NCI-H1436 (cell line): Measurements from ENCODE around the gene AOPEP.

Experiments
- DNase-seq: peaks from one replicate; lab custom pipeline; 2025; lab: John Stamatoyannopoulos, UW

AOPEP gene

DNA sequence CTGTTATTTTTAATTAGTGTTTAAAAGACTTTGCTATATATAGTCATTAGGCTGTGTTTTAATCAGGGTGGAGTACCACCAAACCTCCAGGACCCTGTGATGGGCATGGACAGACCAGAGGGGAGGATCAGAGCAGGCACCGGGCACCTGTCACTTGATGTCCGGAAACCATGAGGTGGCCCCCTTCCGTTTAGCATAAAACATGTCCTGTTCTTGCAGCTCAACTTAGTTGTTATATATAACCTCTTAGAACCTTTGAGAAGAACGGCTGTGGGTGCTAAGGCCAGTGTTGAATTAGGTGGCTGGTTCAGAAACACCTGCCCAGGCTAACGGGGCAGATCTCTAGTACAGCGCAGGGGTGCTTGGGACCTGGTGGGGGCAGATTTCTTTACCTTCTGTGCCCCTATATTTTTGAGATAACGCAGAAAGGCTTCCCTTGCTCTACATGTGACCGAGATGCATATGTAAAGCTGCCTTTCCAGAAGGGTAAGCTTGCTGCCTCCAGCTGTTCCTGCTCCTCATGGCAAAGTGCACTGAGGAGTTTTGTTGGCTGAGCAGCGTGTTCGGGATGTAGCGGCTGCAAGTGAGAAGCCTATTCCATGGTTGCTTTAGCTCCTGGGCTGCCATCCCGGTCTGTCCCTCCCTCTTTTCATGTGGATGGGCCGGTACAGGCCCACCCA is 335.6 kb downstream of the AOPEP start:
- no peak for DNase-seq

DNA sequence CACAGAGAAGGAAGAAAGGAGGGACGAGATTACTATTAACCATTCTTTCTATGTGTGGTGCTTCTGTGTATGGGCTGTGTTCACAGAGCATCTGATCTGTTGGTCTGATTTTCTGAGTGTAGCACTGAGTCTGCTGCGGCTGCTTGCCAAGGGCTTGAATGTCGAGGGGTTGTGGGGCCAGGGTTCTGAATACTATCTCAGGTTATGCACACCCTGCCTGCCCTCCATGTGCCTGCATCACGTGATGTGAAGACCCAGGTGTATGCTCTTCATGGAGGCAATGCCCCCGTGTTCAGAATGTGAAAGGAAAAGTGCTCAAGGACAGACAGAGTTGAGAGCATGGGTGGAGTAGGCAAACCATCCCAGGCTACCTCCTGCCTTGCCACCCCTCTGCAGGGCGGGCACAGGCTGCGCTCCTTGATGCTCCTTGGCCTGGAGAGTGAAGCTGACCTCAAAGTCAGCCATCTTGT is 336.1 kb downstream of the AOPEP start:
- no peak for DNase-seq

DNA sequence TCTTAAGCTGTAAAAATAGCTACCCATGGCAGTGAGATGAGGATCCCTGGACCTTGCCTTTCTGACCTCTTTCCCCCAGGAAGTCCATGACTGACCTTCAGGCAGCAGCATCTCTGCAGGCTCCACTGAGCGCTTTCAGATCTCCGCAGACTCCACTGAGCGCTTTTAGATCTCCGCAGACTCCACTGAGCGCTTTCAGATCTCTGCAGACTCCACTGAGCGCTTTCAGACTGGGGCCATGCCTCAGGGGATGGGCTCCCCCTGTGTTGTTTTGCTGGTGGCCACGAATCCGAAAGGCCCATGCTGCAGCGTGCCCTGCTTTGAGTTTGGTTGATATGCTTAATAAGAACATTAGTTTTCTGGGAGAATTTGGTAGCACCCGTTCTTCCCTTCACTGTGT is 336.8 kb downstream of the AOPEP start:
- DNase-seq: no peak

DNA sequence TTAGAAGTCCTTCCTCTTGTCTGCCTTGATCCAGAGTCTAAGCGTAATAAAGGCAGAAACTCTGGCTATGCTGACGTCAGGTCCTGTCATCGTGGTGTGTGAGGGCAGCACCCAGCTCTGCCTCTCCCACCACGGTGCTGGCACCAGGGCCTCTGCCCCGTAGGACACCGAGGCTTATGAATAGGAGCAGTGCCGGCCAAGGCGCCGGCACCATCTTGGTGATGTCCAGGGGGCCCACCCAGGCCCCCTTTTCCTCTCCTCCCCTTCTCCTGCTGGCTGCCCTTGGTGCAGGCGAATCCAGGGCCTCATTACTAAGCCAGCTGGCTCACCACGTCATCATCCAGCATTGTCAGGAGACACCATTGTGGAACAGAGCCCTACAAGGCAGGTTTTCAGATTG is 338.7 kb downstream of the AOPEP start:
- DNase-seq: no peak

DNA sequence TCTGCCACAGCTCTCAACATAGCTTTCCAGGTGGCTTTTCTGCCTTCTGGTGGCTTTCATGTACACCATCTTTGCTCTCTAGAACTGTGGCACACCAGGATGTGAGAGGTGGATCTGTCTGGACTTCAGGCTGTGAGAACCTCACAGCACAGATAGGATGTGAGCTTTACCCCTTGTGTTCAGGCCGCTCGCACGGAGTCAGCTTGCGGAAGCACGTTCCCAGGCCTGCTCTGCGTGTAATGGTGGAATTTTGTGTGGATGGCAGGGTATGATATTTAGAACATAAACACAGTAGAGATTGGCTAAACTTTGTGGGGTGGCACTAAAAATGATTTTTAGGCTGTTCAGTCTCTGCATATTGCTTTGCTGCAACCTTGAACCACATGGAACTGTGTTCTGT is 340.6 kb downstream of the AOPEP start:
- DNase-seq: no peak

DNA sequence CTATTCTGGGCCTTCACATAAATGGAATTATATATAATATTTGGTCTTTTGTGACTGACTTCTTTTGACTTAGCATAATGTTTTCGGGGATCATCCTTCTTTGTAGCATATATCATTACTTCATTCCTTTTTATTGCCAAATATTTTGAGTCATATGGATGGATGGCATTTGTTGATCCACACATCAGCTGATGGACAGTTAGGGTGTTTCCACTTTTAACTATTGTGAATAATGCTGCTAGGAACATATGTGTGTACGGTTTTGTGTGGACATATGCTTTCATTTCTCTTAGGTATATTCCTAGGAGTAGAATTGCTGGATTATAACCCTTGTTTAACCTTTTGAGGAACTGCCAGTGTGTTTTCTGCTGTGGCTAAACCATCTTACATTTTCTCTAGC is 341.4 kb downstream of the AOPEP start:
- no peak for DNase-seq

DNA sequence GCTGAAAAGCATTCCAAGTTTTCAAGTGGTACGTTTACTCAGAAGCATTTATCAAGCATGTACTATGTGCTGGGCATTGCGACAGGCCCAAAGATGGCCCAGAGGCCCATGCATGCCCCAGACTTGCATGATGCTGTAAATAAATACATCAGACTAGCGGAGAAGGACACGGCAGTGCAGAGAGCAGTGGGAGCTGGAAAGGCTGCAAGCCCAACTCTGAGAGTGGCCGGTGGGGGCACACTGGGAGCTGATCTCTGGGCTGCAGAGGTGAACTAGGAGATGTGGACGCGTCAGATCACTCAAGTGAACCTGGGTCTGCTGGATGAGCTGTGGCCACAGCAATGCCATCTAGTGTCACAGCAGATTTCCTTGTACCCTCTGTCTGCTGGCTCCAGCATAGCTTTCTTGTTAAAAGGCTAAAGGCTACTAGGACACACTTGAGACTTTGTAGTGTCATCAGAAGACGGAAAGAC is 344.1 kb downstream of the AOPEP start:
- DNase-seq: no peak

DNA sequence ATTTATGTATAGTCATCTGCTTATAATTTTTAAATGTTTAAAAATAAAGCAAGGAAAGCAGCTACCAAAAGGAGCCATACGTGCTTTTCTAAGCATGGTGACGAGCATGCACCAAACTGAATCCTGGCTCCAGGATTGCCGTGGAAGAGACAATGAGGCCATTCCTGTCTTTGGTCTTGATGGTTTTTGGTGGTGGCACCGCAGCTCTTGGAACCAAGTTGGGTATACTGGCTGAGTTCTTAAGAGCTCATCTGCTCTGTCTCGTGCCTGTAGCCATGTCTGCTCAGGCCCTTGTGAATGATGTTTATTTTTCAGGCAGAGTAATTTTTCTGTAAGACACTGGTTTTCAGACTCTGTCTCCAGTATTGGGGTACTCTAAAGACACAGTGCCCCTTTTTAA is 345.0 kb downstream of the AOPEP start:
- no peak for DNase-seq

DNA sequence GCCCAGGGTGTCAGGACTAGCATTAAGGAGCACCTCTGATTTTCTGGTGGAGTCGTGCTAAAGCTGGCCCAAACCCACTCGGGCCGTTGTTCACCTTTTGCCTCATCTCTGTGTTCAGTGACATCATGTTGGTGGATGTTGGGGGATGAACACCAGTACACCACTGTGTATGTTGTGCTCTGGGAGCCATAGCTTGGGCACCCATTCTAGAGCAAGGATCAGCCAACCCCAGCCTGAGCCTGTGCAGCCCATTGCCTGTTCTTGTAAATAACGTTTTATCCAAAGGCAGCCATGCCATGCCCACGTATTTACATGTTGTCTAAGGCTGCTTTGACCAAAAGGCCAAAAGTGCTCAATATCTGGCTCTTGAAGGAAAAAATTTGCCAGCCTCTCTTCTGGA is 345.4 kb downstream of the AOPEP start:
- no peak for DNase-seq

DNA sequence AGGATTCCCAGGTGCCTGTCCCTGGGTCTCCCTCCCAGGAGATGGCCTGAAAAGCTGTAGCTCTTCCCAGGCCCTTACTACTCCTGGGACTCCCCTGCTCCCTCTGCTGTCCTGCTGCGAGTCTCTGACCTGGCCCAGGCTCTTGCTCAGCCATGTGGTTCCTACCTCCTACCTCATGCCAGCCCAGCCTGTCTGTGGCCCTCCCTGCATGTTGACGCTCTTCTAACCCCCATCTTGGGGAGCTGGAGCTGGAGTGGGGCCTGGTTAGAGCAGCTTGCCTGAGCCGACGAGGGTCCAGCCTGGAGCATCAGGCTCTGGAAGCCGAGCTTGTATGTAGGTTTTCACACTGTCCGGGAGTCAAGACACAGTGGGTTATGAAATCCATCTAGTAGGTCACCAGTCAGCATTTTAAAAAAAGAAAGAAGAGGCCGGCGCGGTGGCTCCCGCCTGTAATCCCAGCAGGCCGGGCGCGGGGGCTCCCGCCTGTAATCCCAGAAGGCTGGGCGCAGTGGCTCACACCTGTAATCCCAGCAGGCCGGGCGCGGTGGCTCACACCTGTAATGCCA is 346.6 kb downstream of the AOPEP start:
- DNase-seq: no peak

DNA sequence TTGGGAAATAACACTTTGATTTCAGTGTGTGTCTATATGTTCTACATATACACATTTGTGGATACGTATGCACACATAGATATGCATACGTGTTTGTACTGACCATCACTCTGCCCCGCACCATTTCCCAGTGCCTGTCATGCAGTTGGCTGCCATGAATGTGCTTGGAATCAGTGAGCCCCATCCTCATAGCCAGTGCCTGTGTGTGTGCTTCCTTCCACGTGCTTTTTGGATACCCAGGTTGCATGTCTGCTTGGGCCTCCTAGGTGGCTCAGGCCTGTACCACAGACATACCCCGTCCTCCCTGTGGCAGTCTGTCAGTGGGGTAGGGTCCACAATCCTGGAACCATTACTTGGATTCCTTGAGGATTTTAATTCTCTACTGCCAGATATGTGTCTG is 347.4 kb downstream of the AOPEP start:
- DNase-seq: no peak

DNA sequence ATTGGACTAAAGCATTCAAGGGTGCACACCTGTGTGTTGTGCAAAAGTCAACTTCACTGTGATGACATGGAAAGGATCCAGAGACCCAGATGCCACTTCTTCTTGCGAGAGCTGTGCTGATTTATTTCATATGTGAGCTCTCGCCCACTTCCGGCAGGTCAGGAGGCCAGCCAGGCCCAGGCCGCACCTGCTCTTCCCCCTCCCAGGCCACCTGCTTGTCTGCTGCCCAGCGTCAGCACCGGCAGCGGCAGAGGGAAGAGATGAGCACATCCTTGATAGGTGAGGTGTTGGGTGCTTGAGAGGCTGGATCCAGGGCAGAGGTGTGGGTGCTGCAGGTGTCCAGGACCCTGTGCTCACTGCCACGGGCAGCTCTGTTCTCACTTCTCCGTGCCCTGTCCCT is 348.1 kb downstream of the AOPEP start:
- no peak for DNase-seq

DNA sequence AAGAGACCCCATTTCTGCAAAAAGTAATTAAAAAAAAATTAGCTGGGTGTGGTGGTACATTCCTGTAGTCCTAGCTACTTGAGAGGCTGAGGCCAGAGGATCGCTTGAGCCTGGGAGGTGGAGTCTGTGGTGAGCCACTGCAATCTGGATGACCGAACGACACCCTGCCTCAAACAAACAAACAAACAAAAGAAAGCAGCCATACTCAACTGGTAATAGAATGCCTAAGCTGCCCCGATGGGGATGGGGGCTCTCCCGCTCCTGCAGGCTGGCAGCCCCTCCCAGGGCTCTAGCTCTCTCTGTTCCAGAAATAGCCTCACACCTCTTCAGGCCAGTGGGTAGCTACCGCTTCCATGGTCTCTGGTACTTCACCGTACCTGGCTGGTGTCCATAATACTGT is 349.2 kb downstream of the AOPEP start:
- DNase-seq: no peak

DNA sequence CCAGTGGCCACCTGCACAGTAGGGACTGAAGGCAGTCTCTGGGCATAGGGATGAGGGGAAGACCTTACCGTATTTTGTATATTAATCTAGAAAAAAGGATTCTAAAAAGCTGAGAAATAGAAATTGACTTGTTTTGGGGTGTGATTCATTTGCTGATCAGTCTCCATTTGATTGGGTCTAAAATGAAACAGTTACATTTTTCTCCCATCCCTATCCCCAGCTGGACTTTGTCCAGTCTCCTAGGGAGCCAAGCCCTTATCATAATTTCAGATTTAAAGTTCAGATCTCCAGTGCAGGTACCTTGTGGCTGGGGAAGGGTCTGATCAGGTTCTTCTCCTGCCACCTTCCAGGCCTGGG is 350.2 kb downstream of the AOPEP start:
- no peak for DNase-seq

DNA sequence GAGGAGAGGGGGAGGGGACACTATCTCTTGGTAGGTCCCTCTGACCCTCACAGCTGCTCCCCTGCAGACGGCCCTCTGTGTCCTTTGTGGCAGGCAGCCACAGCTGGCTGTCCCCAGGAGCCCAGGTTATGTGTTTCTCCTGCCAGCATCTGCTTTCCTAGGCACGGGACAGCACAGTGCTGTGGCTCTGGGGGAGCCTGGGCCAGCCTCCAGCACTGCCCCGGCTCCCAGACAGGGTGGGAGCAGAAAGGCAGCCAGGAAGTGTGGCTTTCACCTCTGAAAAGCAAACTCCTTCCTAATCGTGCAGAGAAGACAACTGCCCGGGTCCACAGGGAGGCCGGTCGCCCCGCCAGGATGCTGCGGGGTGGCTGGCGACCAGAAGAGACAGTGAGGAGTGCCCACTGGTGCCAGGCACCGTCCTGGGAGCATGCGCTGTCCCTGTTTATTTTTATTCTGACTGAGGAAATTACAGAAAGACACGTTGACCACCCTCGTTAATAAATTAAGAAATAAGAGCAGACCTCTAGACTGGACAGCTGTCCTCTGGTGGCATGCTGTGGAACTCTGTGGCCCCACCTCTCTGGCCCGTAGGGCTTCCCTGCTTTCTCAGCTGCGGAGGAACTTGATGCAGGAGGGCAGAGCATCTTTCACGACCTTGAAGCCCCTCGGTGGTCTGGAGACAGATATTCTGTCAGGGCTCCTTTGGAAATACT is 350.7 kb downstream of the AOPEP start:
- no peak for DNase-seq

DNA sequence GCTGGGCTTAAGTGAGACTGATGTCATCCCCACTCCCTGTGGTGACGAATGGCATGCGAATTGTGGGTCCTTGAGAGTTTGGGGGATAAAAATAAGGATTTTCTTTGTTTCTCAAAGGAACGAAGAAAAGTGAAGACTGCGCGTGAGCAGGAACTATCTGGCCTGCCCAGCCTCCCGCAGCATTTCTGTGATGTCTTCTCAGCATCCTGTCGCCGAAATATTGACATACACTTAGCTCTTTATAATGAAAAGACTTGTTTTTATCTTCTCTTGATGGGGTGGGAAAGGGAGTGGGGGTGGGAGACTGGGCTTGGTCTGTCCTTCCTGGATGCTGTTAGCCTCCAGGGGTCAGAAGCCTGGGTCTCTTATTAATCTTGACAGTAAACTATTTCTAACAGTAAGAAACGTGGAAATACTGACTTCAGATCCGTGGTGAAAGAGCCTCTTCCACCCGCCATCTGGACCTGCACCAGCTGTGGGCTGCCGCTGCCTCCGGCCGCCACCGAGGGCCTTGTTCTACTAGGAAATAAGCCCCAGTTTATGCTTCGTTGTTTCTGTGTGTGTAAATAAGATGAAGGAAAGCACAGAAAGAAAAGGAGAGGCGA is 351.4 kb downstream of the AOPEP start:
- no peak for DNase-seq

DNA sequence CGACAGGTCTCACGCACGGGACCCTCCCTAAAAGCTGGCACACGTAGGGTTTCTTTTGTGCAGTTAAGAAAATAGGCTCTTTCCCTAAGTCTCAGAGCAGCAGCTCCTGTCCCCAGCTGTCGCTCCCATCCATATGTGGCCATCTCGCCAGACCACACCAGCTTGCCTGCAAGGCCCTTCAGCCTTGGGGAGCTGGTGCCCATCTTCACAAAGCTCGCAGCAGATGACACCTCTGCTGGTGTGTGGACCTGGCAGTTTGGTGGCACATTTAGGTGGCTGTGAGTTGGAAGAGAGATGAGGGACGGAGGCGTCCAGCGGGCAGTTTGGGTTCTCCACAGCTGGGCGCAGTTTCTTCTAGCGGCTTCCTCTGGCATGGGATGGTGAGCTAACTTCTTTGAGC is 352.0 kb downstream of the AOPEP start:
- no peak for DNase-seq

DNA sequence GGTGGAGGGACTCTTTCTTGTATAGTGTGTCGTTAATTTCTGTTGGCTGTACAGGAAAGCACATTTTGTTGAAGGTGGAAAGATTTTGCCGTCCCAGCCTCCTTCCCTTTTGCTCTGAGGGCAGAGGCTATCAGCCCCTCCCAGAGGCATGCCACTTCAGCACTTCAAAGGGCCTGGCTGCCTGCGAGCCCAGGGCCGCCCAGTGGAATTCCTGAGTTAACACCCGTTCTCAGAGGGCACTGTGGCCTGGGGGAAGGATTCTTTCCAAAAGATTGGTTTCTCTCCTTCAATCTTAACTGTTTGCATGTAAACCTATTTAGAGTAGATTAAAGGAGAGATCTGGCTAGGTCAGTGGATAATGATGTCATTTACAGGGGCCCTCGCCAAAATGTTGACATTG is 352.4 kb downstream of the AOPEP start:
- DNase-seq: no peak

DNA sequence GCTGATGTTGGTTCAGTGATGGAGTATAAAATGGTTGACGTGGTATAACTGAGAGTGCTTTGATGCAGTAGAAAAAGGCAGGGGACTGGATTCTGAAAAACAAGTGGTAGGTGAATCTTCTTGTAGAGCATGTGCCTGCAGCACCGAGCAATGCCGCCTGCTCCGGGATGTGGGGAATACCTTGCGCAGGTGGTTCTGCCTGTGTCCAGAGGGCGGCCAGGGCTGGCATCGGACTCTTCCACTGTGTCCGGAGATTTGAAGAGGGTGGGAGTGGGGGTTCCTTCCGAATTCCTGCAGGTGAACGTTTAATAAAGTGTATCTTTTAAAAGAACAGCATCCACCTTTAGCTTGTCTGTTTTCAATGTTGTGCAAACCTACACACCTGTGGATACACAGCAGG is 353.0 kb downstream of the AOPEP start:
- DNase-seq: no peak

DNA sequence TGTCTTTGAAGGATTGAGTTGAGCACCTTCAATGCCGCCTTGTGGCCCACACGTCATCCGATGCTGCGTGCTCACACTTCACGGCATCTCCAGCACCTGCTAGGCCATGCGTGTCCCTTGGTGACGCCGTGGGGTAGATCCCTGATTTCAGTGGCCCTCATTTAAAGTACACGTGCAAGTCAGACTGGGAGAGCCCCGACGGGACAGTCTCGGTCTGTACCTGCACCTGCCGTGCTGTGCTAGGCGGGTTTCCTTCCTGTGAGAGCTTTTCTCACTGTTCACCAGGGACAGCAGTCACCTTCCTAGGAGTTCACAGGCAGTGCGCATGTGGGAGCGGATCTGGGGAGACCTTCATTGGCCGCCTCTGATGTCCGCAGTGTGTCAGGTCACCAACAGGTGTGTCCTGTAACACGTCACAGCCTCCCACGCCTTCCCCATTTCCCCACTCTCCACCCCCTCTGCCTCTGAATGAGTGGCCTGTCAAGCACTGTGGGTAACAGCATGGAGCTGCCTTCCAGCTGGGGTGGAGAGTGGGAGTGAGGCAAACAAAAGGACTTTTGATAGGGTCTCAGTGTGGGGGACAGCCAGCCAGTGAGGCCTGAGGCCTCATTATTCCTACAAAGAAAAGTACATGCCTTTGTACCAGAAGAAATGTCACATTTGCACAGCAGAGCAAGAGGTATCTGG is 354.6 kb downstream of the AOPEP start:
- DNase-seq: no peak

DNA sequence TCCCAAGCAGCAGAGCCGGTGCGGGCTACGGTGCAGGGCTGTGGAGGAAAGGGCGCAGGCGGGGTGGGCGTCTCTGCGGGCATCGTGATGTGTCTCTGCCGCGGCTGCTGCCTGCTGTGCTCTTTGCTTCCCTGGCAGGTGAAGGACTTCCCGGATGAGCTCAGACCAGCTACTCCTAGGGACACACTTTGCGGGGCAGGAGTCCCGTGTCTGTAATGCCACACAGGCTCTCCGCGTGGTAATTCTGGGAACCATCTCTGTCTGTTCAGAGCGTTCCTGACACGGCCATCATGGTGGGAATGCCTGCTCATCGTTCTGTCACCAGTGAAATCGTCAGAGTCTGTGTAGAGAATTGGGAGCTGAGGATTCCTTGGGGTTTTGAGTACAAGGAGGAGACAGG is 355.5 kb downstream of the AOPEP start:
- no peak for DNase-seq

DNA sequence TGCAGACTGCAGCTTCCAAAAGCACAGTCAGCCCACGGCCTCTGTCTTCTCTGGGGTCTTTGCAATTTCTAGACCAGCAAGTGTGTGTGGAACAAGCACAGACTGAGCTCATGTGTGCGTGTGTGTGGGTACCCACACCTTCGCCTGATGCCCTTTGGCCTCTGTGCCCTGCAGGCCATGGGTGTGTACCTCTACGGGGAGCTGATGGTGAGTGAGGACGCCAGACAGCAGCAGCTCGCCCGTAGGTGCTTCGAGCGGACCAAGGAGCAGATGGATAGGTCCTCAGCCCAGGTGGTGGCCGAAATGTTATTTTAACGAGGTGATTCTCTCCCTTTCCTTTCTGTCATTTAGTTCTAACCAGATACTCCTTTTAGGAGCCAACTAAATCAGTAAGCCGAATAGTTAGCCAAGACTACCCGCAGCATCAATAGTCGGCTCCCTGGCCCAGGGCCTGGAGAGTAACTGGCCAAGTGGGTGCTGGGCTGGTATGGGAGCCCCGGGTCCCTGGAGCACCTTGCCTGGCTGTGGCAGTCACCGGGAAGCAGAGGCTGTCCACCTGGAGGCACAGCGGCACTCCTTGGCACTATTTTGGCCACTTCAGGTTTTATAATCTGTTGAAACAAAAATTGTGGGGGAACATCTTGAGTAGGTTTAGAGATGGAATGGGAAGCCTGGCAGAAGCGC is 356.0 kb downstream of the AOPEP start:
- no peak for DNase-seq
